CD4-positive, alpha-beta T cell treated with Interferon alpha-2 for 1 hour (primary cell): ENCODE data around the gene SNRNP27.
"Not testable (repeated sequence)": the region's sequence is repeated elsewhere in the genome, so short reads cannot be mapped to it uniquely, and the experiment has no call there.

ENCODE experiments used
- DNase-seq, 2 donors: peaks; one replicate each; pipeline ENCODE4 v3.0.0-alpha.2; 2020 to 2022

The SNRNP27 gene, protein sequence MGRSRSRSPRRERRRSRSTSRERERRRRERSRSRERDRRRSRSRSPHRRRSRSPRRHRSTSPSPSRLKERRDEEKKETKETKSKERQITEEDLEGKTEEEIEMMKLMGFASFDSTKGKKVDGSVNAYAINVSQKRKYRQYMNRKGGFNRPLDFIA

DNA sequence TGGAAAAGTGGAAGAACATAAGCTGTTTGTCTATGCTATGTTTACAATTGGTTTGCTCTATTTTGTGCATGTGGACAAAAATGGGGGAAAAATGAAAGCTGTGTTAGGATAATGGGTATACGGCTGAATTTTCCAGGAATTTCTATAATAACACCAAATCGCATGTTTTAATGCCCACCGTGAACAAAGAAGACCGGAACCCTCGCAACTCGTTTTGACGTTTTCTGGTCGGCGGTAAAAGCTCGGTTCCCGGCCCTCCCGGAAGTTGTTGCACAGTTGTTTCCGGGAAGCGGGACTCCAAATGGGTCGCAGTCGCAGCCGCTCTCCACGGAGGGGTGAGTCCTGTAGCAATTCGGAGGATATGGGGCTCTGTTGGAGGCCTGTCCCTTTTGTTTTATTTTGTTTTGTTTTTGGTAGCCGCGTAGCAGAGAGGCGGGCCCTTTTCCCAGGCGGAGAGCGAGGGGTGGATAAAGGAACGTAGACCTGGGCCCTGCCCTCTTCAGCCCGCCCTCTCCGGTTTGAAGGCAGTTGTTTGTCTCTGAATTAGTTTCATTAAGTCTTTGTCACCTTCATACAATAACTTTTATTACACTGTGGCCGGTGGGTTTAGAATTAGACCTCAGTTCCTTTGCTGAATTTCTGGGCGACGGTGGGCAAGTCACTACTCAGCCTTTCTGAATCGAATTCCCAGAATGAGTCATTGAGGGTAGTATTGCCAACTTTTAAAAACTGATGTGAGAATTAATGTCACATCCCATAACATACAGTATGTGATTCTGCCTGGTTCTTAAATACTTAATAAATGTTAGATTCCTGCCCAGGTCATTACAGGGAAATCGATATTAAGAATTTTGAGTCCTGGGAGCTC is at the start of gene SNRNP27:
Gene SNRNP27 (plus strand): TSS at position 273 of the 868 bp plus-strand sequence. CDS start 29 bp downstream, at position 302.
- DNase-seq, result peak; percentile 84 to 89

DNA sequence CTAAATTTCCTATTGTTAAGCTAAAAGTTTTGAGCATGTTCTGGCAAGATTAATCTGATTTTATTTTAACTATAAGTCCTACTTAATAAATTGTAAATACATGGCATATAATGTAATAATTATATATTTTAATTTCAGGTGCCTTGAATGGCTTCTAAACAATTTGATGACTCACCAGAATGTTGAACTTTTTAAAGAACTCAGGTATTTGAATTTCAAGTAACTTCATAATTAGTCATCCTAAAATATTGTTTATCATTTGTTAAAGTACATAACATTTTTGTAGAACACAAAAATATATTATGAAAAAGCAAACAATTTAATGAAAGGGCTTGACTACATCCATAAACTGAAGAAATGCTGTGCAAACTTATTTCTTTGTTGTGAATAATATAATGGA is 49.8 kb upstream of the SNRNP27 start:
- DNase-seq, result no peak

DNA sequence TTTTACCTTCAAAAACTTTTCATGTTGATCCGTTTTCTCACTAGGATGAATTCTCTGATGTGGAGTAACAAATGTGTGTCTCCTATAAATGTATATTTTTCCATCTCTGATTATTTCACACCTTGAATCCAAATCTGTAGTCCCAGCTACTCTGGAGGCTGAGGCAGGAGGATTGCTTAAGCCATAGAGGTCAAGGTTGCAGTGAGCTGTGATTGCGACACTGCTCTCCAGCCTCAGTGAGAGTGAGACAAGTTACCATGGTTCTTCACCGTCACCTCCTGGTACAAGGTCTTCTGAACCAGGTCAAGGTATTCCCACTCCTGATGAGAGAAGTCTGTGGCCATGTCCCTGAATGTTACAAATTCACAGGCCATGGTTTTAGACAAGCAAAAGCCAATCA is 49.2 kb upstream of the SNRNP27 start:
- DNase-seq, result no peak

DNA sequence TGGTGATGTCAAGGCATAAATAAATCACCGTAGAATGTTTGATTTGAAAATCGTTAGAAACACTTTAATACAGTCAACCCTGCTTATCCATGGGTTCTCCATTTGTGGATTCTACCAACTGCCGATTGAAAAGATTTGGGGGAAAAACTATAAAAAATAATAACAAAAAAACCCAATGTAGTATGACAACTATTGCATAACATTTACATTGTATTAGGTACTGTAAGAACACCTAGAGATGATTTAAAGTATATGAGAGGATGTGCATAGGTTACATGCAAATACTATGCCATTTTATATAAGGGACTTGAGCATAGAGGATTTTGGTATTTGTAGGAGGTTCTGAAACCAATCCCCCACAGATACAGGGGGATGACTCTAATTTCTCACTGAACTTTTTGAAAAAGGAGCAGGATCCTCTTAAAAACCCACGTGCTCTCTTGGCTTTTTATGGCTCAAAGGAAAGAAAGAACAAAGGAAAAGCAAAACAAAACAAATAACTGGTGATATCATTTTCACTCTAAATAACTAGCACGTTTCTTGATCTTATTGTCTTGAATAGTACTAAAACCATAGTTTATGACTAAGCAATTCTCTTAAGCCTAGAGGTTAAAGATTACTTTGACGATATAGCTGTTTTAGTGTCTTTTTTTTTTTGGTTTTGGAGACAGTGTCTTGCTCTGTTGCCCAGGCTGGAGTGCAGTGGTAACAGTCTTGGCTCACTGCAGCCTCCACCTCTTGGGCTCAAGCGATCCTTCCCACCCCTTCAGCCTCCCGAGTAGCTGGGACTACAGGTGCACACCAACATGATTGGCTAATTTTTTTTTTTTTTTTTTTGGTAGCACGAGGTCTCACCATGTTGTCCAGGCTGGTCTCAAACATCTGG is 47.3 kb upstream of the SNRNP27 start:
- DNase-seq, result no peak

DNA sequence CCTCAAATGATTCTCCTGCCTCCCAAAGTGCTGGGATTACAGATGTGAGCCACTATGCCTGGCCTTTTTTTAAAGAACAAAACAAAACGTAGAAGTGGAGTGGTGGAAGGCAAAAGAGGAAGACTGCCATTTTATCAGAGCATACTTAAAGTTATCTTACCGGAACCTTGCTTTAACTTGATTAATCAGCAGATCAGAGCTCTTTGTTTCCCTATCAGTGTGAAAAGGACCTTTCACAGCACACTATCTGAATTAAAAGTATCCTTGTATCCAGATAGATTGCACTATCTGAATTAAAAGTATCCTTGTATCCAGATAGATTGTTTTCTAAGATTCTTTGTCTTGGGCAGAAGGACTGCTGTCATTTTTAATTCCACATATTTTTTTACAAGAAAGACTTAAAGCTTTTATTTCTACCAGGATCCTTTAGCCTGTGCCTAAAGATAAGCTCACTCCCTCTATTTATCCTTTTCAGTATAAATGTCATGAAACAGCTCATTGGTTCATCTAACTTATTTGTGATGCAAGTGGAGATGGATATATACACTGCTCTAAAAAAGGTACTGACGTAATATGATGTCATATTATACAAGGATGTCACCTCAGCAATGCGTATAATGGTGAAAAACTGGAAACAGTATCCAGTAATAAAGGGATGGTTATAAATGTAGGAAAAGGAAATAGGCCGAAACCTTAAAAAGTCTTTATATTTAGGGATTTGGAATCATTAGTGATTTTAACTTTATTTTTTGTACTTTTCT is 46.5 kb upstream of the SNRNP27 start:
- DNase-seq, result no peak

- no peak for DNase-seq
Measured at GRCh38 chr2:69848186-69848790, 45.5 kb upstream of the SNRNP27 start.

DNA sequence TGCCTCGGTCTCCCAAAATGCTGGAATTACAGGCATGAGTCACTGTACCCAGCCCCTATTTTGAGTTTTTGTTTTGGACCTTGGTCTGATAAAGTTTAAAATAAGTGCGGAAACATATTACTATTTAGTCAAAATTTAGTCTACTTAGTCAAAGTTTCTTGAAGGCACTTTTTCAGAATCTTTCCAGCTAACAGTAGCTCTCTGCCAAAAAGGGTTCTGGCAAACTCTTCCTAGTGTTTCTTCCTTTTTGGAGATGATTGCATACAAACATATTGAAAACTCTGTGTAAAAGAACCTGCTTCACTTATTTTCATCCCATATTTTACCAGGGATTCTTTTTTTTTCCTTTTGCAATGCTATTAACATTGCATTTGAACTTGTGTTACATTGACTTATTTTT is 35.5 kb upstream of the SNRNP27 start:
- DNase-seq, result no peak

GRCh38 chr2:69863298-69863697 is 30.5 kb upstream of the SNRNP27 start:
- no peak for DNase-seq

- no peak for DNase-seq
Measured at GRCh38 chr2:69888451-69888850, 5.3 kb upstream of the SNRNP27 start.

- no peak for DNase-seq
Measured at GRCh38 chr2:69889302-69889701, 4.5 kb upstream of the SNRNP27 start.

DNA sequence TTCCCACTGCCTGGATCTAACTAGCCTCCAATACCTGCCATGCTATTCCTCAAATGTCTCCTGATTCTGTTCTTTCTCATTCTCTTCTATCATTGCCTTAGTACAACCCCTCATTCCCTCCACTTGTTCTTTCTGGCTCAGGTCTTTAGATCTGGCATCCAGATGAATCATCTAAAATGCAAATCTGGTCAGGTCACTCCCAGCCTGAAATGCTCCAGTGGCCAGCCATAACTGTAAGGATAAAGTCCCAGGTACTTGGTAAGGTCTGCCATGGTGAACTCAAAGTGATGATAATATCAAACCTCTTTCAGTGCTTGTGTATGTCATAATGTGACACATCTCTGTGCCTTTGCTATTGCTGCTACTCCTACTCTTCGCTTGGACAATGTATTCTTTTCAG is 2.9 kb upstream of the SNRNP27 start:
- no peak for DNase-seq

GRCh38 chr2:69892838-69893424 is 825 bp upstream of the SNRNP27 start:
- DNase-seq, result not testable (repeated sequence)

GRCh38 chr2:69894737-69895136 is 981 bp downstream of the SNRNP27 start:
- DNase-seq, result not testable (repeated sequence)

- peak; percentile 25 to 56 for DNase-seq
Measured at GRCh38 chr2:69902213-69902922, 8.6 kb downstream of the SNRNP27 start.

- DNase-seq, result no peak
Measured at GRCh38 chr2:69907216-69907615, 13.5 kb downstream of the SNRNP27 start.

DNA sequence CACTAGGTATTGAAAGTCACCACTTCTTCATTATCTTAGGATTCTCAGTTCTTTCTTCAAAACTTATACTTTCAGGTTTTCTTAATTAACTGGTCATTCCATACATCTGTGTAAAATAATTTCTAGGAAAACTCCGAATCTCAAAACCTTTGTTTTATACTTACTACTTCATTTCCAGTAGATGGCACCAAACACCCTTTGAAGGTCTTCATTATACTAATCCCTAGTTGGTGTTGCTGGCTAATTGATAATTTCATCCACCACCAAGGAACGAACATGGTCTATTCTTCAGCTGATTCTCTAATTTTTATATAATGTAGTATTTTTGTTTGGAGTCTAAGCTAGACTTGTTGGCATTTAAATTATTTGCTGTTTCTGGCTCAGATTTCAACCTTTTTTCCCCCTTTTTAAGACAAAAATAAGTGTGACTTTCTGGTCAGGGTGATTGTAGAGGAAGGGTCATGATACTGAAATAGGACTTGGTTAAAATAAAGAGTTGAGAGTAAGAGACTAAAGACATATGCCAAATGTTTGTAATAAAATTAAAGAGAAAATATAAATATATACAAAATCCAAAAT is 18.3 kb downstream of the SNRNP27 start:
- DNase-seq, result peak in 1 of 2 donors; percentile 79

DNA sequence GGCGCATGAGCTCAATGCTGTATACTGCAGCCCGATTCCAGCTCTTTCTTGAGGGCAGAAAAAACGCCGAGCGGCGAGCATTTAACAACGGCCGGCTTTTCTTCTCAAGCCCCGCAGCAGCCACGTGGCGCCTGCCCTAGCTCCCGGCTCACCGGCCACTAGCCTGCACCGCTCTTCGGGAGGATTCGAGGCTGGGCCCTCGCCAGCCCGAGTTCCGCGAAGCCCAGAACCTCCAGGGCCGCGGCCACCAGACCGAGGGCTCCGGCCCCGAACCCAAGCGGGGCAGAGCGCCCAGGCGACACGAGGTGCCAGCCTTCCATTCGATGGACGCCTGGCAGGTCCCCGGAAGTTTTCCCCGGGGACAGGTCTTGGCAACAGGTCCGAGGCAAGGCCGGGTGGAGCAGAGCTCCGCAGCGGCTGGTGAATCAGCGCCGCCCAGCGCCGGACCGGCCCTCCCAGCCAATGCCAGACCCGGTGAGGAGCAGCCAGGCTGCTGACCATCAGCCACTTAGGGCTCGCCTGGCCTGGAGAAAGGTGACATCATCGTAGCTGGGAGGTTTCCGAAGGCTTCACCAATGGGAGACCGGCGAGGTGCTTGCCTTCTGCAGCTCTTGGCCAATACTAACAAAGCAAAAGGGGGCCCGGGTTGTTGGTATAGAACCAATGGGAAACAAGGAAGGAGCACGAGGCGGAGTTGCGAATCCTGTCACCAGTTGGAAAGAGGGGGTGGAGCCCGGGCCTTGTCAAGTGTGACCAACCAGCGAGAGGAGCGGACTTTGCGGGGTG is 20.6 kb downstream of the SNRNP27 start:
- peak; percentile 100 for DNase-seq

- DNase-seq, result peak in 1 of 2 donors; percentile 23
Measured at GRCh38 chr2:69914950-69915945, 21.5 kb downstream of the SNRNP27 start, which contains the start of gene MXD1. TSS of gene MXD1 (plus strand) at chr2:69915109. CDS start at chr2:69915331, 222 bp downstream.
